Suprapubic skin (tissue), 4 donors: ENCODE results near the gene BUB1B.
"Not testable (repeated sequence)": the region's sequence is repeated elsewhere in the genome, so short reads cannot be mapped to it uniquely, and the experiment has no call there.

Experiments used
- EP300 ChIP-seq: sonication (generic); formaldehyde crosslinking; IDR thresholded peaks from one replicate; pipeline ENCODE4 v1.6.1; 2017; ENCODE audit warnings: antibody characterized with exemption
- POLR2A ChIP-seq, 2 donors: fragments of 450-650 bp; IDR thresholded peaks; one replicate each; pipeline ENCODE4 v1.6.1; 2017; ENCODE audit warnings: antibody characterized with exemption in 2 of 2, mild to moderate bottlenecking in 2 of 2, moderate library complexity in 2 of 2
- POLR2AphosphoS5 ChIP-seq, 3 donors: sonication (generic); formaldehyde crosslinking; IDR thresholded peaks; one replicate each; pipeline ENCODE4 v1.6.1; 2017; ENCODE audit warnings: antibody characterized with exemption in 3 of 3
- TF ChIP-seq, protein P1 (sequence below), 2 donors: fragments of 200-600 bp in 1 of 2; fragments of 450-650 bp in 1 of 2; sonication (generic) in 1 of 2; IDR thresholded peaks; one replicate each; pipeline ENCODE4 v1.5.1; 2016 to 2019; ENCODE audit warnings: antibody characterized with exemption in 2 of 2, mild to moderate bottlenecking in 1 of 2, moderate library complexity in 1 of 2

DNA sequence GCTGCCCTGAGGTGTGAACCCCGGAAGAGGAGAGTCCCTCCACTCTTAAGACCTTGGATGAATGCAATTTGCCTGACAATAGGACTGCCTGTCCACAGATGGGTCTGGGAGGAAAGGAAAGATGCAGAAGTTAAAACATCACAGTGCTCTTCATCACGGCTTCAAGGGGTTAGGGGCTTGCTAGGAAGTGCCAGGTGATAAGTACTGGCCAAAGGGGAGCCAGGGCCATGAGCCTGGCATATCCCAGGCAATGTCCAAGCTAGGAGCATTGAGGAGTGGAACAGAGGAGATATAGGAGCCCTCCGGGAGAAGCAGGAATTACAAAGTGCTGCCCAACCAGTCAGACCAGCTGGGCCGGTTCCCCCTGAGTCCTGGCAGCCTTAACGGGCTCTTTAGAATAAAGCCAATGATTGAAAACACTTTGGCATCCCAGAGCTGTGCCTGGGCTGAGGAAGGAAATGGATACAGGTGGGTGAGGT lies 36.0 kb upstream of the BUB1B start:
- TF ChIP-seq, protein P1, sequence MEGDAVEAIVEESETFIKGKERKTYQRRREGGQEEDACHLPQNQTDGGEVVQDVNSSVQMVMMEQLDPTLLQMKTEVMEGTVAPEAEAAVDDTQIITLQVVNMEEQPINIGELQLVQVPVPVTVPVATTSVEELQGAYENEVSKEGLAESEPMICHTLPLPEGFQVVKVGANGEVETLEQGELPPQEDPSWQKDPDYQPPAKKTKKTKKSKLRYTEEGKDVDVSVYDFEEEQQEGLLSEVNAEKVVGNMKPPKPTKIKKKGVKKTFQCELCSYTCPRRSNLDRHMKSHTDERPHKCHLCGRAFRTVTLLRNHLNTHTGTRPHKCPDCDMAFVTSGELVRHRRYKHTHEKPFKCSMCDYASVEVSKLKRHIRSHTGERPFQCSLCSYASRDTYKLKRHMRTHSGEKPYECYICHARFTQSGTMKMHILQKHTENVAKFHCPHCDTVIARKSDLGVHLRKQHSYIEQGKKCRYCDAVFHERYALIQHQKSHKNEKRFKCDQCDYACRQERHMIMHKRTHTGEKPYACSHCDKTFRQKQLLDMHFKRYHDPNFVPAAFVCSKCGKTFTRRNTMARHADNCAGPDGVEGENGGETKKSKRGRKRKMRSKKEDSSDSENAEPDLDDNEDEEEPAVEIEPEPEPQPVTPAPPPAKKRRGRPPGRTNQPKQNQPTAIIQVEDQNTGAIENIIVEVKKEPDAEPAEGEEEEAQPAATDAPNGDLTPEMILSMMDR (IDR thresholded peaks at IDR 0.05): not testable (repeated sequence)
- TF ChIP-seq EP300; POLR2AphosphoS5 (IDR thresholded peaks at IDR 0.05); POLR2A (IDR thresholded peaks at IDR 0.05): not testable (repeated sequence)
